Activated naive CD8-positive, alpha-beta T cell treated with anti-CD3 and anti-CD28 coated beads, Interleukin-2, amount 50 U/mL, for 24 hours (primary cell): ENCODE measurements around the gene GSDMA.

Source experiments
- ATAC-seq: fragments of 150-1000 bp; cut with Tn5 transposase; one replicate; pipeline ENCODE4 v1.10.0; 2021
- DNase-seq: peaks from one replicate; pipeline ENCODE4 v3.0.0; 2021
- H3K27ac Mint-ChIP-seq: one replicate; pipeline ENCODE4 v1.8.0; 2021; ENCODE audit warnings: mild to moderate bottlenecking, mixed read lengths
- H3K27me3 Mint-ChIP-seq: one replicate; pipeline ENCODE4 v1.8.0; 2021; ENCODE audit warnings: mixed read lengths
- H3K36me3 Mint-ChIP-seq: one replicate; pipeline ENCODE4 v1.8.0; 2021; ENCODE audit warnings: low read depth, mixed read lengths
- H3K4me1 Mint-ChIP-seq: one replicate; pipeline ENCODE4 v1.8.0; 2021; ENCODE audit warnings: mixed read lengths
- H3K4me3 Mint-ChIP-seq: one replicate; pipeline ENCODE4 v1.8.0; 2021; ENCODE audit warnings: mild to moderate bottlenecking, moderate library complexity, mixed read lengths
- H3K9me3 Mint-ChIP-seq: one replicate; pipeline ENCODE4 v1.8.0; 2021; ENCODE audit warnings: mixed read lengths

The GSDMA gene

DNA sequence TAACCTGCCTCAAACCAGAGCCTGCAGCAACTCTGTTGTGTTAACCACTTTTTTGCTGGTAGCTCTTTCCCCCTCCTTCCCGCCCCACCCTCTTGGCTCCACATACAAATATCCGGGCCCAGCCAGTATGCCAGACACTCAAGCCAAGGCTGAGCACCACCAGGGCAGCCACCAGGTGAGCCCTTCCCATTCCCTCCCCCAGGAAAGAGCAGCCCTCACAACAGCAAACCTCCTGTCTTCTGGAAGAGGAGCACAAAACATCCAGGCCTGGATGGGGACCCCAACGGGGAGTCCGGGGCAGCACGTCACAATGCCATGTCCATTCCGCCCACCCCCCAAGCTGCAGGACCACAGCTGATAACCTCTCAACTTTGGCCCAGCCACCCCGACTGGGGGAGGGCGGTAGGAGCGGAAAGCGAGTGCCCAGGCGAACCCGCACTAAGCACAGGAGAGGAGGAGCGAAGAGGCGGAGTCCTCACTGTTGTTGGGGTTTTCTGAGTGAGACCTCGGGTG is 36.2 kb upstream of the GSDMA start:
- no peaks in the 10 kb centered on the region for H3K27me3 Mint-ChIP-seq
- peak overlapping the region; percentile 93 for H3K4me3 Mint-ChIP-seq
- H3K9me3 Mint-ChIP-seq, result no peaks in the 10 kb centered on the region
- peaks cover 4% of the 10 kb centered on the region for H3K36me3 Mint-ChIP-seq
- DNase-seq (peak; percentile 60), ATAC-seq (peak; percentile 42)
- H3K4me1 Mint-ChIP-seq, result peaks cover 72% of the 10 kb centered on the region
- peak overlapping the region; percentile 88 for H3K27ac Mint-ChIP-seq

GRCh38 chr17:39927101-39927928 is 35.5 kb upstream of the GSDMA start, which contains the start of the genes LRRC3C and ORMDL3:
Gene LRRC3C, plus strand, starts transcription at chr17:39927732. Its CDS starts 13,792 bp downstream, at chr17:39941524.
Gene ORMDL3, minus strand, starts transcription at chr17:39927601. Its CDS starts 3,398 bp downstream, at chr17:39924203.
- Mint-ChIP-seq H3K27ac (peak within 1 kb of the TSS; percentile 92), H3K4me1 (peaks cover 65% of the 10 kb centered on the region), H3K9me3 (no peaks in the 10 kb centered on the region), H3K27me3 (no peaks in the 10 kb centered on the region), H3K36me3 (no peaks in the 10 kb centered on the region), H3K4me3 (peak within 1 kb of the TSS; percentile 93)
- ATAC-seq (peak; percentile 86), DNase-seq (peak; percentile 94)

DNA sequence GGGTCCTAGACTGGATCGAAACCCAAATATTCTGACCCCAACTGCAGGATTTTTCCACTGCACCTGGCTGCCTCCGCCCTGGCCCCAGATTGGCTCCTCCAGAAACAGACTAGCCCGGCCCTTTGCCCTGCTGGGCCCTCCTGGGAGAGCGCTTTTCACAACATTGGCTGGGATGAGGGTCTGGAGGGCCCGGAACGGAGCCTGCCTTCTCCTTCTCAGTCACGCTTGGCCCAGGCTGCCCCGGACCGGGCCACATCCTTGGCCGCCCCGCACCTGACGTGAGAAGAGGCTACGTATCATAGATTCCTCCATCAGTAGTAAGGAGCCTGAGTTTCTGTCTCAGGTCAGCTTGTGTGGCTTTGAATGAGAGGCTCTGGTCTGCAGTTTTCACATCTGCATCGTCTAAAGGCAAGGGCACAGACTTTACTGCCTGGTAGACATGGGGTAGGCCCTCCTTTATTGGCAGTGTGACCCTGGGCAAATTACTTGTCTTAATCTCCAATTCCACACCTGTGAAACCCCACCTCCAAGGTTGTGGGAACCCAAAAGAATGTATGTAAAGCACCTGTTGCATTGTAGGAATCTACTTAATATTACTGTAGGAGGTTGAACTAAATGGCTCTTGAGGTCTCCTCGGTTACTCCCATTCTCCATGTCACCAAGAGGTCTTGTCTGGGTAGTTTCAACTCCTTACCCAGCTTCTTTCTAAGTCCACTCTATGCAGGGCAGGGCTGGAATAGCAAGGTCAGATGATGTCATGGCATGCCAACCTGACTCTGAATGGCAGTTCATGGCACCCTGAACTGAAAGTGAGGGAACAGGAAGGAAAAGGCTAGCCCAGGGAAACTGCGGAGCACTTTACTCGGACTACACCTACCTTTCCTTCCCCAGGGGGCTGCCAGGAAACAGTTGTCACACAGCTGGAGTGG is 34.6 kb upstream of the GSDMA start:
- Mint-ChIP-seq H3K27ac (peak overlapping the region; percentile 92), H3K9me3 (no peaks in the 10 kb centered on the region), H3K4me1 (peaks cover 57% of the 10 kb centered on the region), H3K36me3 (no peaks in the 10 kb centered on the region), H3K27me3 (no peaks in the 10 kb centered on the region), H3K4me3 (peak overlapping the region; percentile 93)
- ATAC-seq (no peak), DNase-seq (no peak)

- peak overlapping the region; percentile 65 for H3K4me3 Mint-ChIP-seq
- DNase-seq (no peak), ATAC-seq (peak; percentile 11)
- H3K27me3 Mint-ChIP-seq, result no peaks in the 10 kb centered on the region
- H3K4me1 Mint-ChIP-seq, result peaks cover 49% of the 10 kb centered on the region
- peak overlapping the region; percentile 71 for H3K27ac Mint-ChIP-seq
- no peaks in the 10 kb centered on the region for H3K9me3 Mint-ChIP-seq
- no peaks in the 10 kb centered on the region for H3K36me3 Mint-ChIP-seq
These were observed 33.8 kb upstream of the GSDMA start for GRCh38 chr17:39928858-39929645.

- DNase-seq (no peak), ATAC-seq (no peak)
- no peaks in the 10 kb centered on the region for H3K36me3 Mint-ChIP-seq
- peak overlapping the region; percentile 65 for H3K4me3 Mint-ChIP-seq
- no peaks in the 10 kb centered on the region for H3K9me3 Mint-ChIP-seq
- no peaks in the 10 kb centered on the region for H3K27me3 Mint-ChIP-seq
- H3K4me1 Mint-ChIP-seq, result peaks cover 41% of the 10 kb centered on the region
- no peak overlapping the region for H3K27ac Mint-ChIP-seq
These were observed 33.0 kb upstream of the GSDMA start for GRCh38 chr17:39929646-39930407.

DNA sequence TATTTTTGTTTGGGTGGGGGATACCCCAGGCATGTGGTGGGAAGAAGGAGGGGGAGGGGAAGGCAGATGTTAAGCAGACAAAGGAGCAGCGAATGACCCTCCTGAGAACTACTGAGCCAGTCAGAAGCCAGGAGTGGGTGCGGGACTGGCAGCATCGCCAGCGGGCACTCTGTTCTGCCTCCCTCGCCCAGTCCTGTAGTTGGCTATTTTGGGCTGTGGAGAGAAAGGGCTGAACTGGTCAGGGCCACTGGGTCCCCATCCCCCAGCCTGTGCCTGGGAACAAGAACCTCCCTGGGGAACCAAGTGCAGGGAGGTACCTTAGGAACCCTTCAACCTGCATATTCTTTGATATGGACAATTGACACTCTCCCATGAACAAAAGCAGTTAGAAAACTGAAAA is 28.9 kb upstream of the GSDMA start:
- no peaks in the 10 kb centered on the region for H3K9me3 Mint-ChIP-seq
- no peaks in the 10 kb centered on the region for H3K36me3 Mint-ChIP-seq
- H3K4me3 Mint-ChIP-seq, result no peak overlapping the region
- DNase-seq (no peak), ATAC-seq (no peak)
- H3K27ac Mint-ChIP-seq, result no peak overlapping the region
- H3K27me3 Mint-ChIP-seq, result no peaks in the 10 kb centered on the region
- H3K4me1 Mint-ChIP-seq, result peaks cover 11% of the 10 kb centered on the region

DNA sequence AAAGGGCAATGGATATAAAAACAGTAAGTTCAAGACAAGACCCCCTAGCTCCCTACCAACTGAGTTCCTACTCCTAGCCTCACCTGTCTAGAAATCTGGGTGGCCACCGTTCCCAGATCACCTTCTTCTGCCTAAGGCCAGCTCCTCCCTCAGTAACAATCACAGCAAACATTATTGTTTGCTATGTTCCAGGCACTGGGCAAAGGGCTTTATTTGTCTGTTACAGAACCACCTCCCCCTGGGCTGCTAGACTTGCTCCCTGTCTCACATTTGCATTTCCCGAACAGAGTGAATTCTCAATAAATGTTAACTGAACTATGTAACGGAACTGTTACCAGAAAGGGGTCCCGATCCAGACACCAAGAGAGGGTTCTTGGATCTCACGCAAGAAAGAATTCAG is 28.5 kb upstream of the GSDMA start:
- Mint-ChIP-seq H3K4me3 (no peak overlapping the region), H3K9me3 (no peaks in the 10 kb centered on the region), H3K27me3 (no peaks in the 10 kb centered on the region), H3K27ac (no peak overlapping the region), H3K36me3 (no peaks in the 10 kb centered on the region), H3K4me1 (peaks cover 11% of the 10 kb centered on the region)
- ATAC-seq (no peak), DNase-seq (no peak)

DNA sequence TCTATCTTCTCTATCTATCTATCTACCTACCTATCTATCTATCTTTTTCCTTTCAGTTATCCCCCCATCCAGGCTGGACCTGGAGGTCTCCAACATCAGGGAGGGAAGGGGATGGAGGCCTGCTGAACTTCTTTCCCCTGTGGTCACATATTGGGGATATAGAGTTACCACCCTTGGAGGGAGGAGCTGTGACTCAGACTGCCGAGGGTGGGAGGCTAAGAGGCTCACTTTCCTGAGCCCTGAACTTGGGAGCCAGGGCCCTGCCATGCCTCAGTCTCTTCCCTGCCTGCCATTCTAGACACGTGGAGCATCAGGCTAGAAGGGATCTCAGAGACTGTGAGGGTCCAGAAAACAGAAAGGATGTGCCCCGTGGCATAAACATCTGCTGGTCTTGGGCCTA is 26.9 kb upstream of the GSDMA start:
- ATAC-seq, result no peak
- Mint-ChIP-seq H3K4me3 (no peak overlapping the region), H3K27me3 (no peaks in the 10 kb centered on the region), H3K9me3 (no peaks in the 10 kb centered on the region), H3K36me3 (no peaks in the 10 kb centered on the region), H3K4me1 (peaks cover 18% of the 10 kb centered on the region), H3K27ac (no peak overlapping the region)
- DNase-seq, result no peak

GRCh38 chr17:39937447-39937846 is 25.4 kb upstream of the GSDMA start:
- Mint-ChIP-seq H3K27ac (no peak overlapping the region), H3K4me1 (peaks cover 21% of the 10 kb centered on the region), H3K27me3 (no peaks in the 10 kb centered on the region), H3K9me3 (no peaks in the 10 kb centered on the region), H3K4me3 (no peak overlapping the region), H3K36me3 (no peaks in the 10 kb centered on the region)
- ATAC-seq (no peak), DNase-seq (no peak)

DNA sequence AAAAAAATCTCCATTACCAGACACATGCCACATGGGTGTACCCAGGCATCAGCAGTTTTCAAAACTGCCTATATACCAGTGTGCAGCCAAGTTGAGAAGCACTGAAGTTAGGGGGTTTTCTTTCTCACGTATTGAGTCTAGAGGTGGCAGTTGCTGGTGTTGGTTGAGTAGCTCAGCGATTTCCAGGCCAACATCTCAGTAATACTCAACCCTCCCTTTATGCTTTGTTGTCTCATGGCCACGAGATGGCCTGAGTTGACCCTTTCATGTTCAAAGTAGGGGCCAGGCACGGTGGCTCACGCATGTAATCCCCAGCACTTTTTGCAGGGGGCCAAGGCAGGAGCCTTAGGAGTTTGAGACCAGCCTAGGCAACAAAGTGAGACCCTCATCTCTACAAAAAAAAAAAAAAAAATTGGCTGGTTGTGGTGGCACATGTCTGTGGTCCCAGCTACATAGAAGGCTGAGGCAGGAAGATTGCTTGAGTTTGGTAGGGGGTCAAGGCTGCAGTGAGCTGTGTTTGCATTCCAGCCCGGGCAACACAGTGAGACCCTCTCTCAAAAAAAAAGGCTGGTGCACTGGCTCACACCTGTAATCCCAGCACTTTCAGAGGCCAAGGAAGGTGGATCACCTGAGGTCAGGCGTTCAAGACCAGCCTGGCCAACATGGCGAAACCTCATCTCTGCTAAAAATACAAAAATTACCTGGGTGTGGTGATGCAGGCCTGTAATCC is 24.5 kb upstream of the GSDMA start:
- H3K27ac Mint-ChIP-seq, result no peak overlapping the region
- no peak overlapping the region for H3K4me3 Mint-ChIP-seq
- no peaks in the 10 kb centered on the region for H3K27me3 Mint-ChIP-seq
- no peaks in the 10 kb centered on the region for H3K9me3 Mint-ChIP-seq
- H3K4me1 Mint-ChIP-seq, result peaks cover 20% of the 10 kb centered on the region
- H3K36me3 Mint-ChIP-seq, result no peaks in the 10 kb centered on the region
- ATAC-seq (no peak), DNase-seq (no peak)

- H3K36me3 Mint-ChIP-seq, result no peaks in the 10 kb centered on the region
- no peak for ATAC-seq
- H3K4me1 Mint-ChIP-seq, result peaks cover 20% of the 10 kb centered on the region
- DNase-seq, result no peak
- H3K9me3 Mint-ChIP-seq, result no peaks in the 10 kb centered on the region
- H3K27me3 Mint-ChIP-seq, result no peaks in the 10 kb centered on the region
- no peak overlapping the region for H3K27ac Mint-ChIP-seq
- H3K4me3 Mint-ChIP-seq, result no peak overlapping the region
These were observed 23.7 kb upstream of the GSDMA start for GRCh38 chr17:39939106-39939505.

DNA sequence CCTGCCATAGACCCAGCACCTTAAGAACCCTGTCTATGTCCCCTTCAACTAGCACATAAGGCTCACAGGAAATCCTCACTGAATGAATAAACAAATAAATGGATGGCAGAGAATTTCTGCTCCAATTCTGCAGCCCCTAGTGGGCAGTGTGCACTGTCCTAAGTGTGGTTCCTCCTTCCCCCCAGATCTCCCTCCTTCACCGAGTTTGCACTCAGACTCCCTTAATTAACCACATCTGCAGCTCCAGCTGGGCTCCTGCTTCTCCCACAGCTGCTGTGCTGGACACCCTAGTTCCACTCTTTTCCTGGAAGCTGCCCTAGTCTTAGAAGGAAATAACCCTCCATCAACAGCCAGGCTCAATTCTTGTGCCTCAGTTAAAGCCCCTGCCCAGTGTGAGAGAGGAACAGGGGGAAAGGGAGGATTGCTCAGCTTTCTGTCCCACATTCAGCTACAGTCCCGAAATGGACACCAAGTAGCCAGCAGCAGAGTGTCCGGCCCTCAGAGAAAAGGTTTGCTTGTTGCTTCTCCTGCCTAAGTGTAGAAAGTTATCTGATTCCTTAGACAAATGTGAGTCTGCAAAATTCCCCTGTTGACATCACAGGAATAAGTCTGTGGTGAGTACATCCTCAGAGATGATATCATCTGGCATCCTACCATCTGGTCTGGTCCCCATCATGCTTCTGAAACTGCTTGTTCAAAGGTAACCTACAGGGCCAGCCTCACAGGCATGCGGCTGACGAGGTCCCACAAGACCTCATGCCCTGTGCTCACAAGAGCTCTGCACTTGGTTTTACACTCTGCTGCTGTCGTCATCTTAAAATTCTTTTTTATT is 23.0 kb upstream of the GSDMA start:
- DNase-seq, result peak; percentile 45
- Mint-ChIP-seq H3K9me3 (no peaks in the 10 kb centered on the region), H3K4me3 (no peak overlapping the region)

More for the DNA sequence above, 23.0 kb upstream of the GSDMA start:
- Mint-ChIP-seq H3K27ac (peak overlapping the region; percentile 49), H3K36me3 (no peaks in the 10 kb centered on the region), H3K4me1 (peaks cover 20% of the 10 kb centered on the region), H3K27me3 (no peaks in the 10 kb centered on the region)
- peak; percentile 97 for ATAC-seq
